Stimulated activated CD4-positive, alpha-beta T cell treated with anti-CD3 and anti-CD28 coated beads, Interleukin-1b, Interleukin-23, amount 100 ng/mL, for 24 hours (primary cell): ENCODE measurements around the gene HINT2.

Source experiments
- DNase-seq, 4 experiments: peaks; one replicate each; pipeline ENCODE4 v3.0.0-alpha.2; 2020; ENCODE audit warnings: low read depth in 4 of 4, low spot score in 1 of 4

Gene HINT2

DNA sequence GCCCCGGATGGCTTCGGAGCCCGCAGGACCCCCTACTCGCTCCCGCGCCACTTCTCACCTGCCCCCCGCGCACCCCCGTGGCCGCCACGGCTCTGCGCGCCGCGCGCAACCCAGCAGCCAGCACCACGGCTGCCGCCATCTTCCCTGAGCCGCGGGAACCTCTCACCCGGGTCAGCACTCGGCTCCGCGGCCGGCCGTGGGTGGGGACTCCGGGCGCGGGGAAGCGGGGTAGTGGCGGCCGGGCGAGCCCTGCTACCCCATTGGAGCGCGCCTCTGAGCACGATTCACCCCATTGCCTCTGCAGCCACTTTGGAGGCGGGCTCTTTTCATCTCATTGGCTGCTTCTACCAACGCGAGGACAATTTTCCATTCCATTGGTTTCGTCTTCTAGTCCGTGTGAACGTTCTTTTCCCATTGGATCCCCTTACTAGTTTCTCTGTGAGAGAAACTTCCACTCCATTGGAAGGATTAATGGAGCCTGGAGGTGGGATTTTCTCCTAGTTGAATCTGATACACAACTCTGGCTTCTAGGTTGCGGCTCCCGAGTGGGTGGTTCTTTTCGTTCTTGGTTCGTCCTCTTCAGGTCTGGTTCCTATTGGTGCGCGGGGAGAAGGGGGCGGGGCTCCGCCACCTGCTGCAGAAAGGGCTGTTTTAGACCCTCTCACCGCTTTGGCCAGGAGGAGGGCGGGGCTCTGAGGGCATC is at the start of gene HINT2:
TSS of gene HINT2 (minus strand) at position 202 of the 703 bp plus-strand sequence. CDS start at position 139, 63 bp downstream.
- peak; percentile 83 to 99 (median 92) for DNase-seq

DNA sequence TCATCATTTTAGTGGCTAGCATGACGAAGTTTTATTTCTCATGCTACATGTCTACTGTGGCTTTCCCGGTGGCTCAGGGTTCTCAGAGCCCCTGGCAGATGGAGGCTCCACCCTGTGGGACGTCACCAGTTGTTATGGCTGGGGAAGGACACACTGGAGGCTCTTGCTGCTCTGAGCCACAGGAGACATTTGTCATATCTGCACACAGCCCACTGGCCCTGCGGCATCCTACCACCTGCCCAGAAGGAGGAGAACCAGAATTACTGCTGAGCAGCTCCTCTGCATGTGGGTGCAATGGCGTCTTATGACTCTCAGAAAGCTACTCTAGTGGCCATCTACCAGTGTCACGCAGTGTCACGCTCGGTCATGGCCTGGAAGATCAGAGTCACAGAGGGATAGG is 48.7 kb upstream of the HINT2 start:
- DNase-seq: no peak

DNA sequence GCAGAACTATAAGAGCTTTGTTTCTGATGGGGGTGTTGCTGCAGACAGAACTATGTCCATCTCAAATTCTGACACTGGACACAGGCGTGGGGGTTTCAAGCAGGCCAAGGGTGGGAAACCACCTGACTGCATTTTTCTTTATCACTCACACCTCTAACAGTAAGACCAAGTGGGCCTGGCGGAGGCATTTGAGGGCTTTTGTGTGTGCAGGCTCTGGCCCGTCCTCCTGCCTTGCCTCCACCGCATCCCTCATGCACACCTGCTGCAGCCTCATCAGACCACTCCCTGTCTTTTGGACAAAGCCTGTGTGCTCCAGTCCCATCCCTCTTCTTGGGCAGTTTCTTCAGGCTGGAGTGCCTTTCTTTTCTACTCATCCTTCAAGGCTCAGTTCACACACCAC is 47.5 kb upstream of the HINT2 start:
- DNase-seq: no peak

DNA sequence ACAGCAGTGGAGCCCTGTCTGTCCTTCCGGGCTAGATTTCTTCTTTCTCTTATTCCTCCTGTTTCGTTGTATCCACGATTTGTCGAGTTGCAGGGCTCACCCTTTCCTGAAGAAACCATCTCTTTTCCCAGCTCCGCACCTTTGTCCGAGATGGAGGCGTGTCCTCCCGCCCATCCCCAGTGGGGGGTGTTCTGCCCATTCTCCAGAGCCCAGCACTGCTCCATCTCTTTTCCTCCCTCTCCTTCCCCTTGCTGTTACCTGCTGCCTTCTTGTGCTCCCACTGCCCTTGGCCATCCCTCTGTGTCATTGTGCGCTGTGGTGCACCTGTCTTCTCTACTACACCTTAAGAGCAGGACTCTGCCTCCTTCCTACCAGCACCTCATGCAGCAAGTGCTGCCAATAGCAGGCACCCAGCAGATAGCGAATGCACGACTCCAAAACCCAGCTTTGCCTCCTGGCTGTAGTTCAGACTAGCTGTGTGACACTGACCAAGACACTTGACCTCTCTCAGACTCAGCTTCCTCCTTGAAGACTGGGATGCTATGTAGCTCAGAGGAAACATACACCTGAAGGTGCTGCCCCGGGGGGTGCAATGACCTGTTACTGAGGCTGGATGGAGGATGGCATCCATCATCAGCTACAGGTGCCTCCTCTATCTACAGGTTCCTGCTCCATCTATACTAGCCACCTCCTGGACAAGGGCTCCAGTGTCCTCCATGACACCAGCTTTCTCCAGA is 46.5 kb upstream of the HINT2 start:
- DNase-seq: no peak

DNA sequence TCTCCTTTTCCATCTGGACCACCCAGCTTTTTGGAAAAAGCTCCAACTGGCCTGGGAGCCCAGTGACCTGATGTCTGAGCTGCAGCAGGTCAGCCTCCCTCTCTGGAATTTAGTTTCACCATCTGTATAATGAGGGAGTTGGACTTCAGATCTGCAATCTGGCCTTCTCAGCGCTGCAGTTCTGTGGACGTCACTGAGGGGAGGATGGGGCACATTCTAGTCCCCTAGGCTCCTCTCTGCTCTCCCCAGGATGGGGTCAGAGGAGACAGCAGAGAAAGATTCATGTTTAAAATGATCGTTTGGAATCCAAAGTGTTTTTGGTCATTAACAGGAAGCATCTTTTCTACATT is 45.1 kb upstream of the HINT2 start:
- no peak for DNase-seq

DNA sequence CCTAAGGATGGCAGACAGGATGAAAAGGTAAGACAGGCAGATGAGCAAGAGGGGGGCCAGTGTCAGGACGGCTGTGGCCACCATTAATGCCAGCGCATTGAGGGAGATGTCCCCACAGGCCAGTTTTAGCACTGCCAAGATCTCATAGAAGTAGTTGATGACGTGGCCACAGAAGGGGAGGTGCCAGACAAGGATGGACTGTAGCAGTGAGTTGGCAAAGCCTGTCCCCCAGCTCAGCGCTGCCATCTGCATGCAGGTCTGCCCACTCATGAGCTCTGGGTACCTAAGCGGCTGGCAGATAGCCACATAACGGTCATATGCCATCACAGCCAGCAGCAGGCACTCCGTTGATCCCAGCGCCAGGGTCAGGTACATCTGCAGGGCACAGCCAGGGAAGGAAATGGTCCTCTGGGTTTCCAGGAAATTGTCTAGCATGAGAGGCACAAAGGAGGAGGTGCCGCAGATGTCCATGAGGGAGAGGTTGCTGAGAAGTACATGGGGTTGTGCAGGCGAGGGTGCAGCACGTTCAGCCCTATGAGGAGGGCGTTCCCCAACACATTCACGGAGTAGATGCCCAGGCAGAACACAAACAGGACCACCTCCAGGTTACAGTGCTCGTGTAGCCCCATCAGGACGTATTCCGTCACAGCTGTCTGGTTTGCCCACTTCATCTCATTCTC is 44.6 kb upstream of the HINT2 start:
- DNase-seq: no peak

DNA sequence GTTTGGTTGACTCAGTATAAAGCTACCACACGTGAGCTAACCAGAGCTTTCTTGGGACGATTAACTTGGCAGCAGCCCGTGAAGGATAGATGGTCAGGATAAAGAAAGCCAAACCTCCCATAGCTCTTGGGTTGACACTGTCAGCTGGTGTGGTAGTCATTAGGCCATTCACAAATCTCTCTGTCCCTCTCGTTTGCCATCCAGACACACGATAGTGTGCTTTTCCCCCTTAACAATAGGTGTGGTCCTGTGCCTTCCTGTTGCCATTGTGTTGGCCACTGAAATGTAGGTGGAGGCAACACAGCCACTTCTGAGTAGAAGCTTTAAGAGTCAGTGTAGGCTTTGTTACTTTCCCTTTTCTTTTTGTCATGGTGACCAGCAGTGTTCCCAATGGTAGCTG is 43.6 kb upstream of the HINT2 start:
- DNase-seq: no peak

DNA sequence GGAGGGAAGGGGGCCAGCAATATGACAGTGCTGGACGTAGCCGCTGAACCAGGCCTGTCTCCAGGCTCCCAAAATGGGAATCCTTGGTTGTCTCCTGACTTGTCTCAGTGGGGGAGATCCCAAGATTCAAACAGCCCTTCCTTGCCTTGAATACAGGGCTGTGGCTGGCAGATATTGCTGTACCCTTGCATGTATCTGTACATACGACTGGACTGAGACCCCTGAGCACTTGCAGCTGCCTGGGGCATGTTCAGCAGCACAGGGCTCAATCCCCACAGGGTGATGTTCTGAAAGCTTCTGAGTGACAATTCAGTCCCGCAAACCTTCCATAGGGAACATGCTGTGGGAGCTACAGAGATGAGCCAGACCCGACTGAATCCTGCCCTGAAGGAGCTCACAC is 42.0 kb upstream of the HINT2 start:
- DNase-seq: no peak

DNA sequence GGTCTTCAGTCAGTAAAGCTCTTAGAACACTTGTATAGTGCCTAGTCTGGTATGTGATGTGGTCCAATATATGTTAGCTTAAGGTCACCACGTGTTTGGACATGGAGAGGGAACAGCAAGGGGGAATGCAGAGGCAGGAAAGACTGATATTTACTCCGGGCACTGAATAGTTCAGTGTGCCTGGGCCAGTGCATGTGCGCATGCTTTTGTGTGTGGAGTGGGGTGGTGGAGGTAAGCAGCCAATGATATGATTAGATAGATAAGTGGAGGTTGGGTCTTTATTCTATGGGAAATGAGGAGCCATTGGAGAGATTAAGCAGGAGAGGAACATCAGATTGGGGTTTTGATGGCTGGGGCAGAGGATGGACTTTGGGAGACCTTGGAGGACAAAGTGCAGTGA is 41.4 kb upstream of the HINT2 start:
- DNase-seq: no peak

DNA sequence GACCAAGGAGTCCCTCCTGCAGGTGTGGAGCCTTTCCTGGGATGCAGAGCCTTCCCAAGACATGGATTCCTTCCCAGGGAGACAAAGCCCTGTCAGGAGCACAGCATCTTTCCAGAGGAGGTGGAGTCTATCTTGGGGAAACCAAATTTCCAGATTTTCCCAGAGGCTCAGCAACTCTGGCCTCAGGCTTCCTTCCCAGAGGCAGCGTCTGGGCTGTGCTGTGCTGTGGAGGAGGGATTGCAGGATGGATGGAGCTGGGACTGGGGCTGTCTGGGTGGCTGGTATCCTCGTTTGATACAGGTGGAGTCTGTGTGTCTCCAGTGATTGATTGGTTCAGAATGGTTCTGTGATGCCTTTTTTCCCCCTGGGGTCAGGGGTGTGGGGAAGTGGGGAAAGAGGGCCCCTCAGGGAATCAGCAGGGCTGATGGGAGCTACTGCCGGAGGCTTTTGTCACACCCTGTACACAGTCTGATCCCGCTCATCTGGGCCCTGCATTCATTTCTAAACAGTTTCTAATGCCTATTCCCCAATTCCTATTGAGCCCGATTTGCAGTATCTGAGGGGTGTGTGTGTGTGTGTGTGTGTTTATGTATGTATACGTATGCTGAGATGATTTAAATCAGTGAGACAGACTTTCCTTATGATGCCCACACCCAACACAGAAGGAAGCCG is 39.4 kb upstream of the HINT2 start:
- no peak for DNase-seq

DNA sequence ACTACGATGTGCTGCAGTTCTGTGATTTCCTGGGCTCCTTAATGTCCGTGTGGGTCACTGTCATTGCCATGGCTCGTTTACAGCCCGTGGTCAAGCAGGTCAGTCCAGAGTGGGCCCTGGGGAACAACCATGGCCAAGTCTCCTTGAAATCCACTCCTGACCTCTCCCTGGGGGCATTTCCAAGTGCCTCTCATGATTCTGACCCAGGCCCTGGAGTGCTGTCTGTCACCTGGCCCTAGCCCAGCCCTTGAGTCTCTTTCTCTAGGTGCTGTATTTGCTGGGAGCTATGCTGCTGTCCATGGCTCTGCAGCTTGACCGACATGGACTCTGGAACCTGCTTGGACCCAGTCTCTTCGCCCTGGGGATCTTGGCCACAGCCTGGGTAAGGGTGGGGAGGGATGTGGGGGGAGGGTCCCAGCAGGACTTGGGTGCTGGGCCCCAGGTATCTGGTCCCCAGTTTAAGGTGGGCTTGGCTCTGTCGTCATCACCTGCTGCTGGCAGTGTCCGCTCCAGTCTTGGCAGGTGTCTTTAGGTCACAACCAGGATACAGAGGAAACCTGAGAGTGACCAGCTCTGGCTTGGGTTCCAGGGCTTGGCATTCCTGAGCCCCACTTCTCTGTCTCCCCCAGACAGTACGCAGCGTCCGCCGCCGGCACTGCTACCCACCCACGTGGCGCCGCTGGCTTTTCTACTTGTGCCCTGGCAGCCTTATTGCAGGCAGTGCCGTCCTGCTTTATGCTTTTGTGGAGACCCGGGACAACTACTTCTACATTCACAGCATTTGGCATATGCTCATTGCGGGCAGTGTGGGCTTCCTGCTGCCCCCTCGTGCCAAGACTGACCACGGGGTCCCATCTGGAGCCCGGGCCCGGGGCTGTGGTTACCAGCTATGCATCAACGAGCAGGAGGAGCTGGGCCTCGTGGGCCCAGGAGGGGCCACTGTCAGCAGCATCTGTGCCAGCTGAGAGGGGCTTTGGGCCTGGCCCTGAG is 38.3 kb upstream of the HINT2 start:
- no peak for DNase-seq

DNA sequence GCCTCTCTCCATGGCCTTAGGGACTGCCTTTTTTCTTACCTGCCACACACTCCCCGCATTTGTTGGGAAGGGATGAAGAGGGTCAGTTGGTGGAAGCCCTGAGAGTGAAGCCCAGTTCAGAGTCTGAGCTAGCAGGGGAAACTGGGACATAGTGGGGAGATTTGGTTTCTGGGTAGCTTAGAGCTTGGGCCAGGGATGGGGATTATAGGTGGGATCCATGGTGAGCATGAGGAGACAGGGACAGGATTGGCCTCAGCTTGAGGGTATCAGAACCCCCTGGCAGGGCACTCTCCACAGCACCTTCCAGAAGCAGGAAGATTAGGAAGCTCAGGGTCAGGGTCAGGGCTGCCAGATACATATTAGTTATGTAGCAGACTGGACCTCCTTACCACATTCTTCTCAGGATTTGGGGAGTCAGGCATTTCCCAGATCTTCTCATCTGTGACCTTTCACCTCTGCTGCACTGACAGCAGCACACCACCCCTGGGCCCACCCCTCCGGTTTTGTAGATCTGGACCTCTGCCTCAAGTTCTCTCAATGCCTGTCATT is 37.5 kb upstream of the HINT2 start:
- no peak for DNase-seq

DNA sequence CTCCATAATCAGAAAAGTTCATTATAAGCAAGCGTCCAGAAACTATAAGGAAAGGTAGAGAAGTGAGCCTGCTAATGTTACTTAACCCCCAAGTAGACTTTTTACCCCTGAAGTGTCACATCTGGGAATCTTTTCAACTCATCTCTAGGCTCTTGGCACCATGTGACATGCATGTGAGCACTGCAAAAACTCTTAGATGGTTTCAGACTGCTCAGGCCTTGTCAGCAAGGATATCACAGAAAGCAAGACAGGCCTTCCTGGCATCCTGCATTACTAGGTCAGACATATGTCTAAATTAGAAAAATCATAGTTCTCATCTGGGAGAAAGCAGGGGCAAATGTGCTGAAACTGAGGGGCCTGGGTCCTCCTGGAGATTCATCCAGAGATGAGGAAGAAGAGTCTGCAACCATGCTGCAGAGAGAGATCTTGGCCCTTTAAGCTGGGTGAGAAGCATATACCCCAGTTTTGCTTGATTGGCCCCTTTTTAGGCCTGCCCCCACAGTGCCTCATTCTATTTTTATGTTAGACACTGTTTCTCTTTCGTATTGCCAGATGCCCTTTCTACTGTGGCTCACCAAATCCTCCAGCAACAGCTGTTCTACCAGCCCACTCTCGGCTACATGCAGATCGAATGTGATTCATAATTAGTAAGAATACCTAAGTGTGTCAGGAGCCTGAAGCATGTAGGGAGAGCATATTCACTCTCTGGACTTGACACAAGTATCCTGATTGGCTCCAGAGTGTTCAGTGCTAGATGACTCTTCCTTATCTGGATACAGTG is 33.1 kb upstream of the HINT2 start:
- no peak for DNase-seq

DNA sequence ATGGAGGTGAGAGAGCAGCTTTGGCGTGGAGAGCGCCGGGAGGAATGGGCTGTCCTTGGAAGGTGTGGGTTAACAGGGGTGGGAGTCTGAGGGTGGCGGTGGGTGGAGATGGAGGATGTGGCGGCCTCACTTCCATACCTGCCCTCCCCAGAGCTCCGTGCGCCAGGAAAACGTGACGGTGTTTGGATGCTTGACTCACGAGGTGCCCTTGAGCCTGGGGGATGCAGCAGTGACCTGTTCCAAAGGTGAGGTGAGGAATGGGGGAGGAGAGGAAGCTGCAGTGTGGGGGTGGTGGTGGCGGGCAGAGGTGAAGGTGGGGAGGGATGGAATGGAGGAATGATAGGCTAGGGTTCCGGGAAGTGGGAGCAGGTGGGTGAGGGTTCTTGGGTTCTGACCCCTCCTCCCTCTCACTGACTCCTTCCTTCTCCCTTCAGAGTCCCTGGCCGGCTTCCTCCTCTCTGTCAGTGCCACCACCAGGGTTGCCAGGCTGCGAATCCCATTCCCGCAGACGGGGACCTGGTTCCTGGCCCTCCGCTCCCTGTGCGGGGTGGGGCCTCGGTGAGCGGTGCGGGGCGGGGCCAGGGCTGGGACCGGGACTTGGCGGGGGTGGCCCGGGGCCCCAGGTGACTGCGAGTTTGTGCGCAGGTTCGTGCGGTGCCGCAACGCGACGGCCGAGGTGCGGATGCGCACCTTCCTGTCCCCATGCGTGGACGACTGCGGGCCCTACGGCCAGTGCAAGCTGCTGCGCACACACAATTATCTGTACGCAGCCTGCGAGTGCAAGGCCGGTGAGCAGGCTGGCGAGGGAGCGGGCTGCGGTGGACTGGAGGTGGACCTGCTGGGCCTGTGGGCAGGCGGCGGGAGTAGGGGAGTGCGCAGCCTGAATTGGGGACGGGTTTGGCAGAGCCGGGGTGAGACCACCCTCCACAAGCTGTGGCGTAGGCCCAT is 31.3 kb upstream of the HINT2 start:
- no peak for DNase-seq

DNA sequence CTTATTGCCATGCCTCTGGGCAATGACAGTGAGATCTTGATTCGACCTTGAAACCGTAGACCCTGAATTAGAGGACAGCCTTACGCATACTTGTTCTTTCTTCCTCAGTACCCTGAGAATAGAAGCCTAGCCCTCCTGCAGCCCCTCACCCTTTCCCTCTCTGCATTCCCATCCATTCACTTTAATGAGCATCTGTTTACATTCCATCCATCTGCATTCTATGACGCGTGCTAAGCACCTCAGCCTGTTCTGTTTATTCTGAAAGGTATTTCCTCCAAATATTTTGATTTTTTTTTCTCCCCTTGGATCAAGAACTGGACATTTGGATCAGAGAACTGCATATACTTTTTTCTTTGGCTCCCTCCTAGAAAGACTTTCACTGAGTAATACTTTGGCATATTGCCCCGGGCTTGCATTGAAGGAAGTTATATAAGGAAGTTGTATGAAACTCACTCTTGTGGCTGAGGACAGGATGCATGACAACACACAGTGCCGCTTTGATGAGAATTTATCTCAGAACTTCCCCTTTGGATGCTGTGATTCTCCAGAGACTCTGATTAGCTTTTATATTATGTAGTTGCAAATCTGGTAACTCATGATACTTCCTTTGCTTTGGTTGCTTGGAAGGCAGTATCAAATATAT is 29.9 kb upstream of the HINT2 start:
- DNase-seq: no peak

DNA sequence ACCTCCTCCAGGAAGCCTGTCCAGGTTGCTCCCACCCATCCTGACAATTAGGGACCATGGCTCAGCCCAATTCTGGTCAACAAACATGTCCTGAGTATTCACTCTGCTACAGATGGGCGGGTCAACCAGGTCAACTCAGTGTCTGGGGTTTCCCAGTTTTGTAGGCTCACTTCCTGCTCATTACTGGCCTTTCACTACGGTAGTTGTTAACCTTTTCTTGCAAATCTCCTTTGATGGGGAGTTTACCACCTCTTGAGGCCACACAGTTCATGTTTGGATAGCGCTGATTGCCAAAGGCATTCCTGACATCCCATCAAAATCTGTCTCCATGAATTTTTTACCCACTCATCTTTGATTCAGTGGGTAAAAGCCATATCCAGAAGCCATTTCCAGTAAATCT is 28.0 kb upstream of the HINT2 start:
- DNase-seq: no peak

DNA sequence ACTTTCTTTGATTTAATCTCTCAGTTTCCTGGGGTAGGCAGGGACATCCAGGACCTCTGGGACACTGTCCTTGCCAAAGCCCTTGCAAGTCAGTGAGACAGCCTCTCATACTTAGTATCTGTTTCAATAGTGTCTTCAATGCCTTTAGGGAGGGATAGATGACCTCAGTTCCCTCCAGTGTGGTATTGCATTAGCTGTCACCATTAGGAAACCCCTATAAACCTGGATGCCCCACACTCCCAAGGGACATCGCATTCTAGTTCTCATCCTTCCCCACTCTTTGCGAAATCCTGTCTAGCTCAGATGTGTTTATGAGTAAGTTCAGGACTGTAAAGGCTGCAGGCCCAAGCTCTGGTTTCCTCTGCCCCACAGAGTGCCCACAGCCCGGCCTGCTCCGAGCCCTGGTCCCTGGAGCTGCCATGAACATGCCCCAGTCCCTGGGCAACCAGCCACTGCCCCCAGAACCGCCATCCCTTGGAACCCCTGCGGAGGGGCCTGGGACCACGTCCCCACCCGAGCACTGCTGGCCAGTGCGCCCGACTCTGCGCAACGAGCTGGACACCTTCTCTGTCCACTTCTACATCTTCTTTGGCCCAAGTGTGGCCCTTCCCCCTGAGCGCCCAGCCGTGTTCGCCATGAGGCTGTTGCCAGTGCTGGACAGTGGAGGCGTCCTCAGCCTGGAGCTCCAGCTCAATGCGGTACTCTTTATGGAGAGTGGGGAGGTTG is 27.3 kb upstream of the HINT2 start:
- DNase-seq: no peak

DNA sequence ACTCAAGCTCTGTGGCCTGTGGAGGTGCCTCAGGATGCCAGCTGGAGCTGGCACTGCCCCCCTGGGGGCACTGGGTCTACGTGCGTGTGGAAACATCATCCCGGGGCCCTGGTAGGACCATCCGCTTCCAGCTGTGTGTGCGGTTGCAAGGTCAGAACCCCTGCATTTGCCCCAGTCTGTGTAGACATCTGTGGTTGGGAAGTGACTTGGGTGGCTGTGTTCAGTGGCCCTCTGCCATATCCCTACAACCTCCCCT is 26.7 kb upstream of the HINT2 start:
- no peak for DNase-seq
